Natural killer cell (primary cell): ENCODE data around the gene LPIN1. TPM values are rescaled to one million over a fixed set of nuclear protein-coding genes. Genes with fewer than 3 reads are reported as not detected.
A peak's percentile ranks its signal among the peaks of the same experiment; 100 is the strongest.

Experiments used
- ATAC-seq, 3 donors: fragments of 150-1000 bp in 2 of 3; fragments of 200-7000 bp in 1 of 3; cut with Tn5 transposase; 1 replicate in 1 of 3; 2 replicates in 2 of 3; pipeline ENCODE4 v1.10.0; 2021; ENCODE audit warnings: mild to moderate bottlenecking in 2 of 3, moderate library complexity in 2 of 3
- DNase-seq, 2 donors: peaks; one replicate each; pipeline versions ENCODE4 v3.0.0 to v3.0.0-alpha.2; 2013 to 2021; ENCODE audit warnings: mixed read lengths in 1 of 2
- H3K27ac ChIP-seq: one replicate; pipeline ENCODE4 v1.5.1; 2013; ENCODE audit warnings: mild to moderate bottlenecking, low read length
- H3K27me3 ChIP-seq: one replicate; pipeline ENCODE4 v1.6.1; 2013; ENCODE audit warnings: low read length; ENCODE audit not compliant: control insufficient read depth, insufficient read depth
- H3K36me3 ChIP-seq: one replicate; pipeline ENCODE4 v1.6.1; 2013; ENCODE audit warnings: low read length; ENCODE audit not compliant: control insufficient read depth, insufficient read depth
- H3K4me1 ChIP-seq: one replicate; pipeline ENCODE4 v1.6.1; 2013; ENCODE audit warnings: low read length; ENCODE audit not compliant: control insufficient read depth, insufficient read depth
- H3K4me3 ChIP-seq: one replicate; pipeline ENCODE4 v1.5.1; 2013; ENCODE audit warnings: low read length
- H3K9me3 ChIP-seq: one replicate; pipeline ENCODE4 v1.6.1; 2013; ENCODE audit warnings: low read length; ENCODE audit not compliant: control insufficient read depth, insufficient read depth
- H3K27ac Mint-ChIP-seq, 2 donors: one replicate each; pipeline ENCODE4 v1.8.0; 2022; ENCODE audit warnings: mild to moderate bottlenecking in 2 of 2, mixed read lengths in 2 of 2, moderate library complexity in 1 of 2
- H3K27me3 Mint-ChIP-seq, 2 donors: one replicate each; pipeline ENCODE4 v1.8.0; 2022; ENCODE audit warnings: low read depth in 2 of 2, mixed read lengths in 2 of 2
- H3K36me3 Mint-ChIP-seq: one replicate; pipeline ENCODE4 v1.8.0; 2022; ENCODE audit warnings: mixed read lengths
- H3K4me1 Mint-ChIP-seq, 2 donors: one replicate each; pipeline ENCODE4 v1.8.0; 2022; ENCODE audit warnings: mixed read lengths in 2 of 2
- H3K4me3 Mint-ChIP-seq: one replicate; pipeline ENCODE4 v1.8.0; 2022; ENCODE audit warnings: mild to moderate bottlenecking, moderate library complexity, mixed read lengths
- H3K9me3 Mint-ChIP-seq, 2 donors: one replicate each; pipeline ENCODE4 v1.8.0; 2022; ENCODE audit warnings: mixed read lengths in 2 of 2
- CTCF ChIP-seq: fragments of 200-600 bp; IDR thresholded peaks from one replicate; pipeline ENCODE4 v1.8.0; 2022; ENCODE audit warnings: antibody characterized with exemption
- WGBS: methylation state at CpG from one replicate; pipeline ENCODE4 v1.1.7; 2013; ENCODE audit warnings: missing lambda C conversion rate; ENCODE audit not compliant: insufficient coverage; 5-methylcytosine and 5-hydroxymethylcytosine counted together
- intact Hi-C: fragments of 100-400 bp; cut with micrococcal nuclease; formaldehyde crosslinking; loops from one replicate; pipeline ENCODE4 v1.14.2; 2022
- total RNA-seq, 4 donors: library from RNA; stranded (reverse); fragments of 120-200 nt in 1 of 4; gene quantifications; one replicate each; pipeline versions ENCODE4 v1.2.3 to v1.2.4, GENCODE V29; 2013 to 2022

LPIN1 gene
- total RNA-seq, 3 donors from 2014 or later (not counting 1 experiment from before 2014, with no cell fraction given): 95.0 to 122 (median 118) TPM

DNA sequence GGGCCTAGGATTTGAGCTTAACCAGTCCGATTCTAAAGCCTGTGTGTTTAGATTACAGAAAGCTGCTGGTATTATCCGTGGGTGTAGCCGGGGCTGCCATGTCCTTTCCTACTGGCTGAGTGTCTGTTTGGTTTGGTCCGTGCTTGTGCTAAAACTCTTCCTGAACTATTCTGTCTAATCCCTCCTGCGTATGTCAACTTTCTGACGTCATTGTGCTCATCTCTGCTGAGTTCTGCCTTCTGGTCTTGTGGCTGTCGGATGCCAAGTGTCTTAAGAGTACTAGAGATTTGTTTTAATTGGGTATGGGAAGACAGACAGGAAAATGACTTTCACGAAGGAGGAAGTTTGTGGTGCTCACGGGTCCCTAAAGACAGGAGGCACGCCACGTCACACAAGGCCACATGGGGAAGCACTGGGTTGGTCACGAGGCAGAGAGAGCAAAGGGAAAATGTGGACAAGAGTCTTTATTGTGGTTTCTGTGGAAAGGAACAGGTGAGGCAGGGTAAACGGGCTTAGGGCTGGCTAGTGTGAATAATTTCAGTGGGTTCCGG lies 44.6 kb upstream of the LPIN1 start:
- Histone ChIP-seq H3K4me1 (peaks cover 9% of the 10 kb centered on the region), H3K27me3 (no peaks in the 10 kb centered on the region), H3K36me3 (no peaks in the 10 kb centered on the region), H3K9me3 (no peaks in the 10 kb centered on the region), H3K27ac (no peak overlapping the region), H3K4me3 (no peak overlapping the region)
- DNase-seq: peak in 1 of 2 donors; percentile 39
- no peaks in the 10 kb centered on the region for H3K4me1 Mint-ChIP-seq
- no peaks in the 10 kb centered on the region for H3K9me3 Mint-ChIP-seq
- peaks cover 0 to under 1% of the 10 kb centered on the region in 2 donors for H3K27me3 Mint-ChIP-seq
- peak in 2 of 3 donors; percentile 34 to 49 for ATAC-seq
- no peak overlapping the region for H3K4me3 Mint-ChIP-seq
- TF ChIP-seq CTCF: no peak
- 34% methylated on average over 14 of the region's 14 CpGs for WGBS
- no peak overlapping the region for H3K27ac Mint-ChIP-seq
- intact Hi-C loops: no loop called here
- no peaks in the 10 kb centered on the region for H3K36me3 Mint-ChIP-seq

- Mint-ChIP-seq H3K27me3 (peaks cover 0 to 5% of the 10 kb centered on the region in 2 donors), H3K9me3 (no peaks in the 10 kb centered on the region), H3K4me1 (no peaks in the 10 kb centered on the region), H3K4me3 (no peak overlapping the region), H3K36me3 (no peaks in the 10 kb centered on the region), H3K27ac (no peak overlapping the region)
- Histone ChIP-seq H3K36me3 (no peaks in the 10 kb centered on the region), H3K27me3 (no peaks in the 10 kb centered on the region), H3K4me1 (peaks cover 9% of the 10 kb centered on the region), H3K9me3 (no peaks in the 10 kb centered on the region), H3K4me3 (no peak overlapping the region), H3K27ac (no peak overlapping the region)
- intact Hi-C loops: no loop called here
- DNase-seq (no peak), ATAC-seq (no peak)
- TF ChIP-seq CTCF: no peak
- 86% methylated on average over 1 of the region's 2 CpGs for WGBS
Measured at GRCh38 chr2:11702946-11703345, 43.5 kb upstream of the LPIN1 start.

GRCh38 chr2:11703700-11704099 lies 42.7 kb upstream of the LPIN1 start:
- no peaks in the 10 kb centered on the region for H3K4me1 Mint-ChIP-seq
- H3K36me3 ChIP-seq: no peaks in the 10 kb centered on the region
- DNase-seq: no peak
- TF ChIP-seq CTCF: no peak
- H3K36me3 Mint-ChIP-seq: no peaks in the 10 kb centered on the region
- no peak overlapping the region for H3K27ac Mint-ChIP-seq
- H3K27ac ChIP-seq: no peak overlapping the region
- H3K4me3 ChIP-seq: no peak overlapping the region
- no peak for ATAC-seq
- no peak overlapping the region for H3K4me3 Mint-ChIP-seq
- peaks cover 9% of the 10 kb centered on the region for H3K4me1 ChIP-seq
- intact Hi-C loops: no loop called here
- 93% methylated on average over 1 of the region's 1 CpG for WGBS
- H3K9me3 Mint-ChIP-seq: no peaks in the 10 kb centered on the region
- no peaks in the 10 kb centered on the region for H3K27me3 ChIP-seq
- H3K9me3 ChIP-seq: no peaks in the 10 kb centered on the region
- peaks cover 0 to 5% of the 10 kb centered on the region in 2 donors for H3K27me3 Mint-ChIP-seq

GRCh38 chr2:11705063-11705462 lies 41.4 kb upstream of the LPIN1 start:
- no peak overlapping the region for H3K4me3 Mint-ChIP-seq
- H3K36me3 ChIP-seq: no peaks in the 10 kb centered on the region
- H3K27me3 Mint-ChIP-seq: peaks cover 0 to 5% of the 10 kb centered on the region in 2 donors
- WGBS: 93% methylated on average over 4 of the region's 4 CpGs
- H3K27ac Mint-ChIP-seq: no peak overlapping the region
- H3K4me1 Mint-ChIP-seq: no peaks in the 10 kb centered on the region
- peaks cover 9% of the 10 kb centered on the region for H3K4me1 ChIP-seq
- ATAC-seq (no peak), DNase-seq (no peak)
- no peak overlapping the region for H3K27ac ChIP-seq
- no peaks in the 10 kb centered on the region for H3K27me3 ChIP-seq
- no peaks in the 10 kb centered on the region for H3K9me3 Mint-ChIP-seq
- no peak for TF ChIP-seq CTCF
- no peaks in the 10 kb centered on the region for H3K36me3 Mint-ChIP-seq
- intact Hi-C loops: no loop called here
- H3K9me3 ChIP-seq: no peaks in the 10 kb centered on the region
- H3K4me3 ChIP-seq: no peak overlapping the region
